GM18499 (cell line): ENCODE data around the gene PM20D2.
A peak's percentile ranks its signal among the peaks of the same experiment; 100 is the strongest.
"Not testable (repeated sequence)": the region's sequence is repeated elsewhere in the genome, so short reads cannot be mapped to it uniquely, and the experiment has no call there.

Source experiments
- ATAC-seq: cut with Tn5 transposase; IDR thresholded peaks from one replicate; pipeline ENCODE4 v1.9.1; 2021; ENCODE audit warnings: moderate number of reproducible peaks; ENCODE audit not compliant: insufficient read depth, unreplicated experiment

PM20D2 gene

DNA sequence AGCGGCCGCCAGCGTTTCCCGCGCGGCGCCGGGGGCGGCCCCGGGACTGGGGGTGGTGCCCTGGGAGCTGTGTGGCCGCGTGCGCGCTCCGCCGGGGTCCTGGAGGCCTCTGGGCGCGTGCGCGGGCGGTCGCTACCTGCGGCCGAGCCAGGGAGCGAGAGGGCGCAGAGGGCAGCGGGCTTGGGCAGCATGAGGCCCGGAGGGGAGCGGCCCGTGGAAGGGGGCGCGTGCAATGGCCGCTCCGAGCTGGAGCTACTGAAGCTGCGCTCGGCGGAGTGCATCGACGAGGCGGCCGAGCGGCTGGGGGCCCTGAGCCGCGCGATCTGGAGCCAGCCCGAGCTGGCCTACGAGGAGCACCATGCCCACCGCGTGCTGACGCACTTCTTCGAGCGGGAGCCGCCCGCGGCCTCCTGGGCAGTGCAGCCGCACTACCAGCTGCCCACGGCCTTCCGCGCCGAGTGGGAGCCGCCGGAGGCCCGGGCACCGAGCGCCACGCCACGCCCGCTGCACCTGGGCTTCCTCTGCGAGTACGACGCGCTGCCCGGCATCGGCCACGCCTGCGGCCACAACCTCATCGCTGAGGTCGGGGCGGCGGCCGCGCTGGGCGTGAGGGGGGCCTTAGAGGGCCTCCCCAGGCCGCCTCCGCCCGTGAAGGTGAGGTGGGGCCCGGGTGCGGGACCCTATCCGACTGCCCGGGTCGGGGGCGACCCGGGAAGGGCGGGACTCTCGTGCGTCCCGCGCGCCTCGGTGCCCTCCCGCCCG, at the start of gene PM20D2:
PM20D2 (plus strand) TSS at position 100 of the 762 bp plus-strand sequence; CDS start at position 190, 90 bp downstream.
- ATAC-seq: peak; percentile 30

DNA sequence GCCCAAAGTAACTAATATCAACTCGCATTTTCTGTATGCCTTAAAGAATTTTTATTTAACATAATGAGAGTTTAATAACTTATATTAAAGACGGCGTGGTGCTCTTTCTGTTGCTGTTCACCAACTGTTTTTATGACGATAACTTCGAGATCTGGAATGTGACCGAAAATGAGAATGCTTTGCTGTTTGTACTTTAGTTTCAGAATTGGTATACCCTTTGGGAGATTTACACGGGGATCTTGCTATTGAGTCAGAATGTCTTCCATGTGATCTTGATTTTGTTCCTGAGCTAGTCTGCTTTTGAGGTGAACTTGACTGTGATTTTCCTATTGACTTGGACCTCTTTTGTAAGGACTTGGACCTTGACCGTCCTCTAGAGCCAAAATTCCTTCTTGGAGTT, 47.4 kb upstream of the PM20D2 start:
- ATAC-seq: no peak

DNA sequence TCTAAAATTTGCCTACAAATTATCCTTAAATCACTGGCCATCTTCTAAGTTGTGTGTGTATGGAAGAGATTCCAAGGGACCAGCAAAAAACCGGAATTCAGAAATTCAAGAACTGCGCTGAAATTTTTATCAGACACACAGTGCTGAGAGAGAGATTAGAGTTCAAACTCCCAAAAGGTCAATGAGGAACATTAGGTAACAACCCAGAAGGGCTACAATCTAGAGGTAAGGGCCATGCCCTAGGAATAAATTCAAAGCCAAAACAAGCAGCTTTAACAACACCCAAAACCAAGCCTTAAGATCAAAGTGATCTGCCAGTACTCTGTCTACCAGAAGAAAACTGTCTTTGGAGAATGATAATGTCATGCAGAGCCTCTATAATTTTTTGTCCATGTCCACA, 45.7 kb upstream of the PM20D2 start:
- no peak for ATAC-seq

DNA sequence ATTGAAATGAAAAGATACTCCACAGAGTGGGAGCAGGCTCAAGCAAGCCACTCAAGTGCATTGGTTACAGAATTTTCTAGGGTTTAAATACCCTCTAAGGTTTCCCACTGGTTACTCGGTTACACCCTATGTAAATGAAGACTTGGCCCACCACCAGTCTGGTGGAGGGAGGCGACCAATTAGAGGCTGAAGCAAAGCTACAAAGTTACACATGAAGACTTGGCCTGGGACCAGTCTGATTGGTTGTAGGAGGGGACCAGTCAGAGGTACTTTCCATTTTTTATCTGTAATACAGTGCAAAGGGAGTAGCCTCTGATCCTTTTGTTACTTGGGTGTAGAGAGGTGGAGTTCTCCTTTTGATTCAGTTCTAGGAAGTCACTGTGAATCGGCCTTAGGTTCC, 35.6 kb upstream of the PM20D2 start:
- no peak for ATAC-seq

DNA sequence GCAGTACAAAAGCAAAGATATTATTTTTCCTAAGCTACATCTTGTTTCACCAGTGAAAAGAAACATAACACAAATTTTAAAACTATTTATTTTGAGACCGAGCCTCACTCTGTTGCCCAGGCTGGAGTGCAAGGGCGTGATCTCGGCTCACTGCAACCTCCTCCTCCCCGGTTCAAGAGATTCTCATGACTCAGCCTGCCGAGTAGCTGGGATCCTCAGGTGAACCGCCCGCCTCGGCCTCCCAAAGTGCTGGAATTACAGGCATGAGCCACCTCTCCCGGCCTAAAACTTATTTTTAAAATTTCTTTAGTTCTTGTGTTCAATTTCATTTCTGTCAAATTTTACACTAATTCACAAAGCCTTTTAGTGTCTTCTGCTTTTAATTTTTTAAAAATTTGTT, 33.9 kb upstream of the PM20D2 start:
- no peak for ATAC-seq

GRCh38 chr6:89116702-89117101, 29.2 kb upstream of the PM20D2 start:
- ATAC-seq: no peak

DNA sequence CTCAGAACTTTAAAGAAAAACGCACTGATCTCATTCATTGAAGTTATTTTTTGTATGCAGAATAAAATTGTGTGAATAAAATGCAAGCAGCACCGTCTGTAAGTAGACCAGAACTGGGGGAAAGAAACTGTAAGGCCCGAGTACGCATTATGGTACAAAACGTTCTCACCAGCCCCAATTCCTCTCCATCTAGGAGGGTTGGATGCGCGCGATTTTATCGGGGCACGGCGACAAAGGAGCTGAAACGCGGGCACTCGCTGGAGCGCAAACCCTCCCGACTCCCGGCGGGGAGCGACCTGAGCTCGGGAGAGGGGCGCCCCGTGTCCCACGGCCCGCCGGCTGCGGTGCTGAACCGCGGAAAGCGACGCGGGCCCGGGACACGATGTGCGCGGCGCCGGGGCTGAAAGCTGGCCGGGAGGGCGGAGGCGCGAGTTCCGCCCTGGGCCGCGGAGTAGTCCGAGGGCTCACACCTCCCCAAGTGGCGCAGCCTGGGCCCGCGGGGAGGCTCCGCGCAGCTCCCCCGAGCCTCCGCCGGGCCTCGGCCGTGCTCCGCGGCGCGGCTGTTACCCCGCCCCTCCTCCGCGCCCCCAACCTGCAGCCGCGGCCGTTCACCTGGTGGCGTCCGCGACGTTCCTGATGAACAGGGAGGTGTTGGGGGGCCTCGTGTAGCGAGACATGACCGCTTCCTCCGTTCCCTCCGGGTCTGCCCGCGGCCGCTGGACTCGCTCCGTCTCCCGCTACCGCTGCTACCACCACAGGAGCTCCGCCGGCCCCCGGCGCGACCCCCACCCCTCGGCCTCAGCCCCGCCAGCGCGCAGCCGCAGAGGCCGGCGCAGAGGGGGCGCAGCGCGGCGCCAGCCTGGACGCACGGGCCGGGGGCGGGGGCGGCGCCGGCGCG, 28.4 kb upstream of the PM20D2 start, which contains the start of gene SRSF12:
SRSF12 (minus strand) TSS at position 861 of the 898 bp plus-strand sequence; CDS start at position 677, 184 bp downstream.
- ATAC-seq: no peak

DNA sequence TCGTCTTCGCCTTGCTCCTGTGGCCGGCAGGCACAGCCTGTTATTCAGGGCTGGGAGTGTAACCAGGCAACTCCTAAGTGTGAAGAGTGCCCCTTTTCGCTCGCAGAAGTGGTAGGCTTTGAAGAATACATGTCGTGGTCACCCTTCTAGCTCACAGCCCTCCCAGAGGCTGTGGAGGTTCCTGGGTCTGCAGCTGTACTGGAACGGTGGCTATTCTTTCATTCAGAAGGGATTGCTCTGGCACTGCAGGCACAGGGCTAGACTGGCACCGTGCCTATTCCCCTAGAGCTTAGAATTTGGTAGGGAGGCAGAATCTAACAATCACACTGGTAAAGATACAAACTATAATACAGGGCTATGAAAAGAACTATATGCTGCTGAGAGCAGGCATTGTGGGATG, 26.9 kb upstream of the PM20D2 start:
- ATAC-seq: no peak

DNA sequence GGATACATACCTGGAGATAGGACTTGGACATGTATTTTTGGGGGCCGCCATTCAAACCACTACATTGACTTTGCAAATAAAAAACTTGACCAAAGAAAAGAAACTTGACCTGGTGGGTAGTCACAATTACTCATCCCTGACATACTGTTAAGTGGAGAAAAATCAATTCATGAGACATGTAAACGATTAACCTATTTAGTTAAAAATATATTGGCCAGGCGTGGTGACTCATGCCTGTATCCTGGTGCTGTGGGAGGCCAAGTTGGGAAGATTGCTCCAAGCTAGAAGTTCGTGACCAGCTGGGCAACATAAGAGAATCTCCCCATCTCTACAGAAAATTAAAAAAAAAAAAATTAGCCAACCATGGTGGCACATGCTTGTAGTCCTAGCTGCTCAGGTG, 25.5 kb upstream of the PM20D2 start:
- ATAC-seq: no peak

- no peak for ATAC-seq
These were observed 23.9 kb upstream of the PM20D2 start for GRCh38 chr6:89121934-89122333.

GRCh38 chr6:89122625-89123024, 23.2 kb upstream of the PM20D2 start:
- ATAC-seq: no peak

DNA sequence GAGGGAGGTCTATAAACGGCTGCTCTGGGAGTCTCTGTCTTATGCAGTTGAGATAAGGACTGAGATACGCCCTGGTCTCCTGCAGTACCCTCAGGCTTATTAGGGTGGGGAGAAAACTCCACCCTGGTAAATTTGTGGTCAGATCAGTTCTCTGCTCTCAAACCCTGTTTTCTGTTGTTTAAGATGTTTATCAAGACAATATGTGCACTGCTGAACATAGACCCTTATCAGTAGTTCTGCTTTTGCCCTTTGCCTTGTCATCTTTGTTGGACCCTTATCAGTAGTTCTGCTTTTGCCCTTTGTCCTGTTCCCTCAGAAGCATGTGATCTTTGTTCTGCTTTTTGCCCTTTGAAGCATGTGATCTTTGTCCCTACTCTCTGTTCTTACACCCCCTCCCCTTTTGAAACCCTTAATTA, 17.6 kb upstream of the PM20D2 start:
- not testable (repeated sequence) for ATAC-seq

GRCh38 chr6:89131599-89131998, 14.3 kb upstream of the PM20D2 start:
- no peak for ATAC-seq

GRCh38 chr6:89132057-89132456, 13.8 kb upstream of the PM20D2 start:
- no peak for ATAC-seq

DNA sequence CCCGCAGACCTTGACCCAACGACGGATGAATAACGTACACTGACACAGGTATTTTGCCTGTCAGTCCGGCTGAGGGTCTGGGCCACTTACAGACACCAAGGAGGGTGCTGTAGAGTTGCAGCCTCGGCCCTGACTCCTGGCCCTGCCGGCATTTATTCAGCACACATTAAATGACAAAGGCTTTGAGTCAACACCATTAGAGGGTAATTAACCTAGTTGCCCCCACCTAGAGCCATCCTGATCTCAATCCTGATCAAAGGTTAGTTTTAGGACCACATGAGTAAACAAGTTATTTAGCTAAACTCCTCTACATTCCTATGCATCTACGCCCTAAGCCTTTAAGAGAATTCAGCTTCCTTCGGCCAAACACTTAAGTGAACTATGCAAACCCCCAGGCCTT, 11.9 kb upstream of the PM20D2 start:
- no peak for ATAC-seq

- no peak for ATAC-seq
These were observed 11.1 kb upstream of the PM20D2 start for GRCh38 chr6:89134723-89135122.

- no peak for ATAC-seq
These were observed 7.7 kb upstream of the PM20D2 start for GRCh38 chr6:89138173-89138572.

- ATAC-seq: no peak
These were observed 6.1 kb upstream of the PM20D2 start for GRCh38 chr6:89139509-89140346.

DNA sequence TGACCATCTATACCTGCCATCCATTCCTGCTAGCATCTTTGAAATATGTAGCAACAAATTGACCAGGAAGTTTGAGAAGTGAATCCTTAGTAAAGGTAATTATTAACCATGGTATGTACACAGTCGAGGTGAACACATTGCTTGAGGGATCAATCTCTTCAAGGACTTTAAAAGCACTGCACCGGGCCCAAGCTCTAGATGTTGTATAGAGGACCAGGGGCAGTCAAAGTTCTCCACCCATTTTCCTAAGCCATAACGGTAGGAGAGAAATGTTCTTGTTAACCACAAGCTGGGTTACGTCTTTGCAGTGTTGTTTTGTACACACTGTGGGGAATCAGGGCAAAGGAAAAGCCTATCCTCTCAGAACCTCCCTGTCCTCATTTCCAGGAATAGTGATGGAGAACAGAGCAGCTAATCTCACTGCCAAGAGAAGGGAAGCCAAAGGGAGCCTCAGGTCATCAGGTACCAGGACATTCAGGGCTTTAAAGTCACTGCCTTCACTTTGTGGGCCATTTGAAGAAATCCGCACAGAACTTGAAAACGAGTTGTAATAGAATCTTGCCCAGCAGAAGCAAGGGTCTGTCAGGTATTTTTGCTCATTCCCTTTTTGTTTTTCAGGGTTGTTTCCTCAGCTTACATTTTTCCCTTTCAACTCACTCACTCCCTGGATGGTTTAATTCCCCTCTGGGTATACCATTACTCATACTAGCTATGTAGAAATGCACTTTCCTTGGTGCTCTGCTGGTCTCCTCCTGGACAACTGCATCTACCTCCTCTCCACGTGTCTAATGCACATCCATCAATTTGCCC, 5.3 kb upstream of the PM20D2 start:
- no peak for ATAC-seq
